ENCODE measurements around the gene MYO16.

The MYO16 gene

DNA sequence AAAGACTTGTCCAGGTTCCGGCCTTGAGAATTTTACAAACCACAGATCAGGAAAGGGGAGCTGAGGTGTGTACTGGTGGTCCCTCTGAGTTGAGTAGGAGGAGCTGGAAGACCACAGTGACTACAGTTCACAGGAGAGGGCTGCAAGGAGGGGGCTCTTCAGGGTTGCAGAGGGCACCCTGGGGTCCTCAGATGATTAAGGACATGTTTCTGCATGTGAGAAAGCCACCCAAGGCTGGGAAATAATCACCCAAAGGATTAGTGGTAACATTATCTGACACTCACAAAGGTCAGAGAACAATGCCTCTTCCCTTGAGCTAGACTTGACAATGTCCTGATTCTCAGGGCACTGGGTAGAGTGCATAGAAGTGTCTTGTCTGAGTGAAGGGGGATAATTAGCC is 616.6 kb downstream of the MYO16 start:
- TF ChIP-seq, protein P1, sequence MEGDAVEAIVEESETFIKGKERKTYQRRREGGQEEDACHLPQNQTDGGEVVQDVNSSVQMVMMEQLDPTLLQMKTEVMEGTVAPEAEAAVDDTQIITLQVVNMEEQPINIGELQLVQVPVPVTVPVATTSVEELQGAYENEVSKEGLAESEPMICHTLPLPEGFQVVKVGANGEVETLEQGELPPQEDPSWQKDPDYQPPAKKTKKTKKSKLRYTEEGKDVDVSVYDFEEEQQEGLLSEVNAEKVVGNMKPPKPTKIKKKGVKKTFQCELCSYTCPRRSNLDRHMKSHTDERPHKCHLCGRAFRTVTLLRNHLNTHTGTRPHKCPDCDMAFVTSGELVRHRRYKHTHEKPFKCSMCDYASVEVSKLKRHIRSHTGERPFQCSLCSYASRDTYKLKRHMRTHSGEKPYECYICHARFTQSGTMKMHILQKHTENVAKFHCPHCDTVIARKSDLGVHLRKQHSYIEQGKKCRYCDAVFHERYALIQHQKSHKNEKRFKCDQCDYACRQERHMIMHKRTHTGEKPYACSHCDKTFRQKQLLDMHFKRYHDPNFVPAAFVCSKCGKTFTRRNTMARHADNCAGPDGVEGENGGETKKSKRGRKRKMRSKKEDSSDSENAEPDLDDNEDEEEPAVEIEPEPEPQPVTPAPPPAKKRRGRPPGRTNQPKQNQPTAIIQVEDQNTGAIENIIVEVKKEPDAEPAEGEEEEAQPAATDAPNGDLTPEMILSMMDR (IDR thresholded peaks at IDR 0.05; ENCODE audit: insufficient read depth, low read depth, low read length, missing control alignments), result no peak
- no peak overlapping the region for H3K4me3 ChIP-seq (ENCODE audit: low read depth, low read length)
- DNase-seq (ENCODE audit: low read depth), result no peak

DNA sequence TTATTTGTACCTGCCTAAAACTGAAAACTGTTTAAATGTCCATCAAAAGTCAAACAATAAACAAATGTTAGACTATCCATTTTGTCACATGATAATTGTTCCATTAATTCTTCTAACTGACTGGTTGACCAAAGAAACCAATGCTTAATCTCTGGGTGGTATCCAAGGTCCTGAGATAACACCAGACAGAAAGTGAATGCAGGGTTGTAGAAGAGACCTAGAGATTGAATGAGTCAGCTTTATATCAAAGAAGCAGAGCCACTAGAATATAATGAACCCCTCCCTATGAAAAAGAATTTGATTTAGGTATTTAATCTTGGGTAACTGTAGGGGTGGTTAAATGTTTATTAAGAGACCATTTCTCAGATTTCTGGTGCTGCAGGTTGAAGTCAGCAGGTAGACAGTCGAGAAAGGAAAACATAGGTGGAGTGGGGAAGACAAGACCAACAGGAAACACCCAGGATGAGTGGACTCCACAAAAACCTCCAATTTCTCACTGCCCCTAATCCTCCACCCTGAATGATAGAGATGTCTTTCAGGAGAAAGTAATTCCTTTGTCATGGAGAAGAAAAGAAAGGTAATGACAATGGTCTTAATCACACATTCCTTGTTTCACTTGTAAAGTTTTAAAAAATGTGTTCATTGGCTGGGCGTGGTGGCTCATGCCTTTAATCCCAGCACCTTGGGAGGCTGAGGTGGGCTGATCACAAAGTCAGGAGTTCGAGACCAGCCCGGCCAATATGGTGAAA is 620.5 kb downstream of the MYO16 start:
- no peak overlapping the region for H3K4me3 ChIP-seq (ENCODE audit: low read depth, low read length)
- TF ChIP-seq, protein P1 (IDR thresholded peaks at IDR 0.05; ENCODE audit: insufficient read depth, low read depth, low read length, missing control alignments), result no peak
- DNase-seq (ENCODE audit: low read depth), result no peak

DNA sequence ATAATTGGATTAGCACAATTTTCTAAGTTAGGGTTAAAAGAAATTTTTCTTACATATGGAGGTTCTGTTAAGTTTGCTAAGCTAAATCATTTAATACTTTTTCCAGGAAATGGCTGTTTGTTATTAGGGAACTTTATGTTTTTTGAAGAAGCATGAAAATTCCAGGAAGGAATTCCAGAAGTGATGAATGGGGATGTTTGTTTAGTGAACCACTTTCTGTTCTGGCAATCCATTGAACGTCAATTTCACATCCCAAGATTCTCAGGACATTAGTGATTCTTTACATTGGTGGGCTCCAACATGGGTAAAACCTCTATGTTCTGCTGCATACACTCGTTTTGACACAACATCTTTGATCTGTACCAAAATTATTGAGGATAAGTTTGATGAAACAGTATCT is 622.5 kb downstream of the MYO16 start:
- H3K4me3 ChIP-seq (ENCODE audit: low read depth, low read length), result no peak overlapping the region
- DNase-seq (ENCODE audit: low read depth), result no peak
- TF ChIP-seq, protein P1 (IDR thresholded peaks at IDR 0.05; ENCODE audit: insufficient read depth, low read depth, low read length, missing control alignments), result no peak

DNA sequence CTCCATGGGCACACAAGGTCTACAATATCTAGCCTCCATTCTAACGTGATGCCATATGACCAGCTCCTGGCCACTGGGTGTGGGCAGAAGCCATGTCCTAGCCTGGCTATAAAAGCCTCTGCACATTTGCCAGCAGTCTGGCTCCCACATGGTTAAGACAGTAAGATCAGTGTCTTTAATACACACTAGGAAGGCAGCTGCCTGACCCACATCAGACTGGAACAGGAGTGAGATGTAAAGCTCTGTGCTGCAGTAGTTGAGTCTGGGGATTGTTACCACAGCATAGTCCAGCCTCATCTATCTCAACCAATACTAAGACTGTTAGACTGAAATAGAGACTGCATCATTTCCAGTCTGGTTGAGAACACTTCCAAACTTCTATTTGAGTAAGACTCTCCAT is 623.9 kb downstream of the MYO16 start:
- TF ChIP-seq, protein P1 (IDR thresholded peaks at IDR 0.05; ENCODE audit: insufficient read depth, low read depth, low read length, missing control alignments), result no peak
- no peak for DNase-seq (ENCODE audit: low read depth)
- H3K4me3 ChIP-seq (ENCODE audit: low read depth, low read length), result no peak overlapping the region

DNA sequence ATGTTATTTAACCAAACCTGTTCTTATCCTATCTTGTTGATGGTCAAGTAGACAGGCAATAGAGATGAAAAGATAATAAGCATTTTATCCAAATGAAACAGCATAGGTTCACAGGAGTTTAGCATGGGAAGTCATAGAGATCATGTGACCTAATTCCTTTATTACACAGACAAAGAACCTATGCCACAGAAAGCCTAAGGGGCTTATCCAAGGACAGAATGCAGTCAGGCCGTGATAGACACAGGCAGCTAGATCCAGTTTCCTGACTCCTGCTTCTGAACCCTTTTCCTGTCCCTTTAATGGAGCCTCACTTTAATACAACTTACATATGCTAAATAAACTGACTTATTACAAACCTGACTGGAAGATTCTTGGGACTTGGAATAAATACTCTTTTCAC is 624.9 kb downstream of the MYO16 start:
- no peak overlapping the region for H3K4me3 ChIP-seq (ENCODE audit: low read depth, low read length)
- TF ChIP-seq, protein P1 (IDR thresholded peaks at IDR 0.05; ENCODE audit: insufficient read depth, low read depth, low read length, missing control alignments), result no peak
- no peak for DNase-seq (ENCODE audit: low read depth)

DNA sequence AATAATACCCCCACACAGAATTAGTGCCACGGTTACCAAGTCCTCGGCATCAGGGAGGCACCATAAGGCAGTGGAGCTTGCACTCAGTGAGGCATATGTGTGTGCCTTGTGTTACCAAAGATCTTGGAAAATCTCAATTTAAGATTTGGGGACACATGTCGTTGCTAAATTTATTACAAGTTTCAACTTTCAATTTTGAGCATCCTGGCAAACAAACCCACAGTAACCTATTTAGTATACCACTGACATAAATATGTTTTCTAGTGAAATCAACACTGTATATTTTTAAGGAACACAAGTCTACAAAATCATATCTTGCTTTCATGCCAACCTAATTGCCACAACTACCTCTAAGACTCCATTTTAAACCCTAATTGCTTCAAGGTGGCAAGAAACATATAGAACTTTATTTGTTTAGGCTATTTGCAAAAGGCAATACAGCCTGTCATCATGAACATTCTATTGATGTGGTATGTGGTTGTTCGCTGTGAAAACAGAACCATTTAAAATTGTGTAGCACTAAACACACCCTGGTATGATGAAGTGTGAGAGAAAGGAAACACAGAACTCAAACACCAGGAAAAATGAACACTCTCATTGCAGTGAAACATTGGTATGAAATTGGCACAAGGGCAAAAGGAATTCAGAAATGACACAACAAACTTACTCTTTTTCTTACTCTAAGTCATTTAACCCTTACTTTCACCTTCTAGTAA is 625.9 kb downstream of the MYO16 start:
- H3K4me3 ChIP-seq (ENCODE audit: low read depth, low read length), result no peak overlapping the region
- TF ChIP-seq, protein P1 (IDR thresholded peaks at IDR 0.05; ENCODE audit: insufficient read depth, low read depth, low read length, missing control alignments), result no peak
- DNase-seq (ENCODE audit: low read depth), result no peak
